Posterior cingulate gyrus (tissue), 11 donors: ENCODE measurements around the gene FBXW11.
"Not testable (repeated sequence)": the region's sequence is repeated elsewhere in the genome, so short reads cannot be mapped to it uniquely, and the experiment has no call there.

Experiments used
- DNase-seq, 10 donors: peaks; one replicate each; pipeline versions ENCODE4 v3.0.0 to v3.0.0-alpha.2; 2020 to 2021; ENCODE audit warnings: mixed read lengths in 3 of 10
- intact Hi-C: fragments of 100-400 bp; cut with DNase I; formaldehyde crosslinking; loops from one replicate; pipeline ENCODE4 v1.15.1; 2023

FBXW11 gene

GRCh38 chr5:171891150-171891549, 115.3 kb downstream of the FBXW11 start:
- DNase-seq: no peak
- intact Hi-C loops: no loop called here

- intact Hi-C loops: no loop called here
- DNase-seq: no peak
Observed at GRCh38 chr5:171888051-171888481, 118.4 kb downstream of the FBXW11 start.

- intact Hi-C loops, DNase-seq: not testable (repeated sequence)
Observed at GRCh38 chr5:171886037-171886436, 120.4 kb downstream of the FBXW11 start.

GRCh38 chr5:171882118-171882517, 124.3 kb downstream of the FBXW11 start:
- no peak for DNase-seq
- intact Hi-C loops: no loop called here

DNA sequence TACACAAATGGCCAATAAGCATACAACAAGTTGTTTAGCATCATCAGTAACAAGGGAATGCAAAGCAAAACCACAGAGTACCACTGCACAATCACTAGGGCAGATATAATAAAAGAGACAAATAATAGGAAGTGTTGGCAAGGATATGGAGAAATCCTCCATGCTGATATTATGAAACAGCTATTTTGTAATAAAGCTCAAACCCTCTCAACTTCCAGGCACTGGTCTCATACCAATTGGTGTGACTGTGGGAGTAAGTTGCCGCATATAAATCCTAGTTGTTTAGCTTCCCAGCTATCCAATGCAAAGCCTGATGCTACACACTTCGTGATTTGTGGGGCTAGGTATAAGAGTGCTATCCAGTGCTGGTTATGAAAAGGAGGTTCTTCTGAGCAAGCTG, 132.2 kb downstream of the FBXW11 start:
- intact Hi-C loops: no loop called here
- no peak for DNase-seq

DNA sequence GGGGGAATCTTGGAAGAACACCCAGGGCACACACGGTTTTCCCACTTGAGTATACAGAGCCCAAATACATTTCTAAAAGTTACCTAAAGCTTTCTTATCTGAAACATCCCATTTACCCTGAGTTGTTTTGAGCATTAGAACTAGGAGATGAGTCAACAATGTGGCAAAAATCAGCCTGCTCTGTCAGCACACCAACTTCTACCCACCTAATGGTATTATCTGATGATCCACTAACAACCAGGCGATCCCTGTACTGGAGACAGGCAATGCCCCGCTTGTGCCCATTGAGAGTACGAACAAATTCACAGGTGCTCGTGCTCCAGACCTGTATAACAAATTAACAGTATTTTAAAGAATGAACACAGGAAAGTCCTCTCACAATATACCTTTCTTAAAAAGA, 133.8 kb downstream of the FBXW11 start:
- intact Hi-C loops: no loop called here
- DNase-seq: no peak

- DNase-seq: no peak
- intact Hi-C loops: no loop called here
Observed at GRCh38 chr5:171871711-171872110, 134.7 kb downstream of the FBXW11 start.

DNA sequence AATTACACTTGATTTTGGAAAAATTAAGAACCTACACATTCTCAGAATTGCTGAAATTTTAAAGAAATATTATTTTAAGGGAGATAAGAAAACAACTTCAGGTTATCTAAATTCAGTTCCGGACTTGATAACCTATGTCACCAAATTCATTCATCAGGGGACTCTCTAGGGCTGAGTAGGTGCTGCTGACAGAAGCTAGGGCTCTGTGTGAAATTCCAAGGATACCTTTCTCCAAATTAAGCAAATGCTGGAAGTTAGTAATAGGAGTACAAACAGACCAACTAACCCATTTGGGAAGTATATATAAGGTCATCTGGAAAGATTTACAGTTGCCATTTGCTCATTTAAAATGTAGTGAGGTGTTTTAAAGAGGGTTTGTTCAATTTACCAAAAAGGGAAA, 136.5 kb downstream of the FBXW11 start:
- intact Hi-C loops: no loop called here
- DNase-seq: no peak

DNA sequence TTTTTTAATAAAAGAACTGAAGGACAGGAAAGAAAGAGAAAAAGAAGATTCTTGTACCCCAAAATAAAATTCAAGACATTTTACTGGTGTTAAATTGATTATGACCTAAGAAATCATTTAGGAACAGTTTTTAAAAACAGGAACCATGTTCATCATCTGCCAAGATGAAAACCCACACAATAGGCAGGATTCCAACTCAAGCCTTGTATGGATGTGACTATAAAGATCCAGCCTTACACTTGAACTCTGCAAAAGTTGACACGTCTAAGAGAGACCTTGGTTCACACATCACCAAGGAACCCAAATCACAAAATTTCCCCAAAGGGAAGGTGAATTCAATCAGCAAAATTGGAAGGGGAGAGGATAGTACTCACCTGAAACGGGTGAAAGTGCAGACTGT, 138.2 kb downstream of the FBXW11 start:
- intact Hi-C loops: no loop called here
- DNase-seq: no peak

DNA sequence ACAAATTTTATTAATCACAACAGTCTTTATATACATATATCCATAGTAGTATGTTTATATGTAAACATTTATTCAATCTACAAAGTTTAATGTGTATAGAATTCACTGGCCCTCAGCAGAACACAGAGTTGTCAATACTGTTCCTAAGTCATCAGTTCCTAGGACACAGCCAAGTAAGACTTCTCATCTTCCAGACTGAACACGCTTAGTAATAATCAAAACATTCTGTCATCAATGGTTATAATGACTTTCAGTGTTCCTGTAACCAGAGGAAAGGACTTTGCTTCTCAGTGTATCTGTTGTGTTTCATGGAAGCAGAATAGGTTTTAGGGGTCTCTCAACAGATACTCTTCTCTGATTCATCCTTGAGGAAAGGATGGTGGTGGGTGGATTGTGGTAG, 138.7 kb downstream of the FBXW11 start:
- intact Hi-C loops: no loop called here
- DNase-seq: no peak

- no peak for DNase-seq
- intact Hi-C loops: no loop called here
Observed at GRCh38 chr5:171865471-171865870, 141.0 kb downstream of the FBXW11 start.

- no peak for DNase-seq
- intact Hi-C loops: no loop called here
Observed at GRCh38 chr5:171863935-171864334, 142.5 kb downstream of the FBXW11 start.

DNA sequence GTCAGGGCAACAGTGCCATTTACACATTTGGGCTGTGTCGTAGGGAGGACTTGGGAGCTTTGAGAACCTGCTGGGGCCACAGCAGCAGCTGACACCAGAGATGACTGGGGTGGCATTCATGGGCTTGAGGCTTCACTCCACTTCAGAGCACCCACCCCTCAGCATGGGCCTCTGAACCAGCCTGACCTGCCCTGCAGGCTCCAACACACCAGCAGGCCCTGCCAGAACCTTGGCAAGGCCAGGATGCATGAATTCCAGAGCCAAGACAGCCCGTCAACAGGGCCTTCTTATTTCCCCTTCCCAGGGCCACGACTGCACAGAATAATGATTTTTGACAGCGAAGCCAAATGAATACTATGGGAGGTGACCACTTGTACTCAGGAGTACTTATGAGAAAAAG, 143.8 kb downstream of the FBXW11 start:
- DNase-seq: no peak
- intact Hi-C loops: no loop called here

GRCh38 chr5:171861381-171861780, 145.1 kb downstream of the FBXW11 start:
- intact Hi-C loops: no loop called here
- DNase-seq: no peak

DNA sequence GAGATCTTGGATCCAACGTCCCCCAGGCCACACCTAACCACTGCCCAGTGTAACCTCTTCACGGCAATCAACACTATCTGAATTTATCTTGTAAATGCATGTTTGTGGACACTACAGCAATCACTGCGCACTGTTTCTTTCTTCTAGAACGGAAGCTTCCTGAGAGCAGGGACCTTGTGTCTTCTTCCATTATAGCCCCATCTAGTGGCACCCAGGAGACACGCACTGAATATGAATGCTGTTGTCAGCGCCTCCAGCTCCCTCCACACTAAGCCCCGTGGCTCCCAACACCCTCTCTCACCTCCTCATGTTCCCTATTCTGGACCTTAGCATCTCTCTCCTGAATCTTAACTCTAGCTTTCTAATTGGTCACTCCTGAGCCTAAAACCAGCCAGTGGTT, 148.1 kb downstream of the FBXW11 start:
- intact Hi-C loops: no loop called here
- no peak for DNase-seq

GRCh38 chr5:171857489-171857876, 149.0 kb downstream of the FBXW11 start:
- intact Hi-C loops: no loop called here
- no peak for DNase-seq

DNA sequence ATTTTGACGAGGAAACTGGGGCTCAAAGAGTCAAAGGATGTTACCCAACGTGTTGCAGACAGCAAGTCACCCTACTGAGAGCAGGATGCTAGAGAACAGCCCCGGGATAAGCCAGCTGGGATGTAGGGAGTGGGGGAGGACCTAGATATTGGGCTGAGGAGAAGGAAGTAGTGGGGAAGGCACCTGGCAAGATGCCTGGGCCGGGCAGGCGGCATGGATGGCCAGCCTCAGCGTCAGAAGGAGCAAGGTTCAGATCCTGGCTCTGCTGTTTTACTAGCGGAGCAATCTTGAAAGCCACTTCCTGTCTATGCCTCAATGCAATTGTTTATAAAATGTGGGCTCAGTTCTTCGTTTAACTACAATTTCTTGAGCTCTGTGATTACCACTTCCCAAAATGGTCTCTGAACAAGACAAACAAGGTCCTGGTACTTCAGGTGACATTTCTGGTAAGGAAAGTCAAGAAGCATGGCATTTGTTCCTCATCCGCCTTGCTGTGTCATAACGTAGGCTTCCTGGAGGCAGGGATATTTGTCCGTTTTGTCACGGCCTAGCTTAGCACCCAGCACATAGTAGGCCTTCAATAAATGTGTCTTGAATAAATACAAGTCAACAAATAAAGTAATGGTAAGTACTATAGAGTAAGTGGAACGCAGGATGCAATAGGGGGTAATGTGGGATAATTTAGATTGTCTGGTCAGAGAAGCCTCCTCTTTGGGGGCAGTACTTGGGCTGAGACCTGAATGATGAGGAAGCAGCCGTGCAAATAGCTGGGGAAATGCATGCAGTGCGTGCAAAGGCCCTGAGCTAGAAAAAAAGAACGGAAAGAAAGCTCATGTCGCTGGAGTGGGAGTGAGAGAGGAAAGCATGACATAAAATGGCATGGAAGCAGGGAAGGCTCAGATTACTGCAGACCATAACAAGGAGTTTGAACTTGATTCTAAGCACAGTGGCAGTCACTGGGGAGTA, 150.4 kb downstream of the FBXW11 start:
- DNase-seq: no peak

GRCh38 chr5:171855265-171855664, 151.2 kb downstream of the FBXW11 start:
- DNase-seq: no peak
- intact Hi-C loops: no loop called here

More for the DNA sequence above, 150.4 kb downstream of the FBXW11 start:
- intact Hi-C loops: no loop called here

DNA sequence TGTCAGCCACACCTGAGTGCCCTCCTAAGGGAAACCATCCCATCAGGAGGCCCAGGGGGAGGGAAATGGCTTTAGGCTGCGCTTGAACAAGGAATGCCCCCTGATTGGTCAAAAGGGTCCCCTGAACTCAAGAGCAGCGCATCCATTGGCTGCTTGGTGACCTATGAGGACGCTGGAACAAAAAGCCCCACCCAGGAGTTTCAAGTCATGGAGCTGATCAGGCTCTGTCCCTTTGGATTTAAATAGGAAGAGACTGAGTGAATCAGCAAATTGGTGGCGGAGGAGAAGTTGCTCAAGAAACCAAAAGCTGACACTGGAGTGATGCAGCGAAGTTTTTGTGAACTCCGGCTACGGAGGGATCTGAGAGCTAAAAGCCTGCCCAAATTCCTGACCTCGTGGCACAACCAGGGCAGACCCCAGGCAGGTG, 154.2 kb downstream of the FBXW11 start:
- DNase-seq: no peak
- intact Hi-C loops: no loop called here

GRCh38 chr5:171851251-171851650, 155.2 kb downstream of the FBXW11 start:
- intact Hi-C loops: no loop called here
- no peak for DNase-seq

DNA sequence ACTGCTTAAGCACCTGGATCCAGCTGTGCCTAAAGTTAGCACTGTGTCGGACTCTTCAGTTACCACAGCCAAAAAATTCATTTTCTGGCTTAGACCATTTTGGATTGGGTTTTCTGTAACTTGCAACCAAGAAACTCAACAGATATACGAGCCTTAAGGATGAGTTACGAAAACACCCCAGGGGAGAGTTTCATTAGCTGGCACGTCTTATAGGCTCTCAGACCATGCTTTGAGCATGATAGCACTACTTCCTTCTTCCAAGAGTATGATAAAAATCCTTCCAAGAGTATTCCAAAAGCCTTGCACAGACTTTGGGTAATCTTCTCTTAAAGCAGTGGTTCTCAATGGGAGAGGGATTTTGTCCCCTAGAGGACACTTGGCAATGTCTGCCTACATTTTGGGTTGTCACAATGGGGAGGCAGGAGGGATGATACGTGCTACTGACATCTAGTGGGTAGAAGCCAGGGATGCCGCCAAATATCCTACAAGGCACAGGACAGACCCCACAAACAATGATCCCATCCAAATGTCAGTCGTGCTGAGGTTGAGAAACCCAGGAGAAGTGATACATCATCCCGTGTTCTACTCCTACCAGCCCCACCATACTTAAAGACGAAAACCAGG, 156.0 kb downstream of the FBXW11 start:
- intact Hi-C loops: no loop called here
- DNase-seq: no peak
